ENCODE data around the gene EPSTI1. TPM values are rescaled to one million over a fixed set of nuclear protein-coding genes. Genes with fewer than 3 reads are reported as not detected.

The EPSTI1 gene
- polyA plus RNA-seq, 1 of the 3 experiments (the other 2 are of a cell fraction): 0.02 TPM

- DNase-seq: no peak
- Histone ChIP-seq H3K27ac (ENCODE audit: low read depth in 2 of 2, low read length in 1 of 2) (no peak overlapping the region), H3K9me3 (no peaks in the 10 kb centered on the region), H3K9ac (no peak overlapping the region), H2AFZ (ENCODE audit: low read depth) (no peak overlapping the region), H4K20me1 (ENCODE audit: insufficient read depth) (no peaks in the 10 kb centered on the region), H3K4me3 (ENCODE audit: low read depth in 2 of 2, low read length in 1 of 2) (no peak overlapping the region), H3K4me2 (no peak overlapping the region), H3K9me2 (no peaks in the 10 kb centered on the region), H3F3A (replicated peaks; ENCODE audit: insufficient read depth) (peaks cover 15% of the 10 kb centered on the region), H3K79me2 (ENCODE audit: insufficient read depth) (no peaks in the 10 kb centered on the region), H3K27me3 (ENCODE audit: insufficient read depth) (no peaks in the 10 kb centered on the region), H3K4me1 (ENCODE audit: control insufficient read depth in 1 of 2, insufficient read depth in 2 of 2, low read depth in 1 of 2, low read length in 1 of 2) (peaks cover 0 to 15% of the 10 kb centered on the region in 2 experiments; a peak in 2 of 4 replicates), H3K36me3 (replicated peaks in 1 of 2; ENCODE audit: control insufficient read depth in 1 of 2, insufficient read depth in 2 of 2, low read length in 1 of 2) (no peaks in the 10 kb centered on the region)
- ChIA-PET POLR2A (no interaction called here), CTCF (interaction anchor here (2.2 kb wide), 1 partner anchor 31 kb away, joined by 9 read pairs; no protein-coding TSS in a partner anchor)
- 68% methylated on average over 4 of the region's 4 CpGs for WGBS (ENCODE audit: low lambda C conversion rate)
- no peak for TF ChIP-seq NFIC (IDR thresholded peaks at IDR 0.05; ENCODE audit: borderline replicate concordance)
- no peak for TF ChIP-seq NRF1 (IDR thresholded peaks at IDR 0.05; ENCODE audit: low read depth, low read length)
- TF ChIP-seq SIN3A (IDR thresholded peaks at IDR 0.05; ENCODE audit: borderline replicate concordance, low read depth, low read length): no peak
- TF ChIP-seq ELF1 (IDR thresholded peaks at IDR 0.05): no peak
- TF ChIP-seq YY1 (IDR thresholded peaks at IDR 0.05; ENCODE audit: low read depth): no peak
- no peak for TF ChIP-seq TAF1 (IDR thresholded peaks at IDR 0.05; ENCODE audit: borderline replicate concordance, low read depth, low read length)
- TF ChIP-seq IRF3 (IDR thresholded peaks at IDR 0.05; ENCODE audit: low read depth, low read length): no peak
- TF ChIP-seq FOXJ3 (CRISPR knock-in tag; IDR thresholded peaks at IDR 0.05): no peak
- no peak for TF ChIP-seq USF2 (IDR thresholded peaks at IDR 0.05; ENCODE audit: borderline replicate concordance, low read depth, low read length)
- no peak for TF ChIP-seq RCOR1 (IDR thresholded peaks at IDR 0.05; ENCODE audit: low read length)
- TF ChIP-seq CHD2 (IDR thresholded peaks at IDR 0.05; ENCODE audit: low read length, partially characterized antibody): no peak
- TF ChIP-seq EZH2phosphoT487 (IDR thresholded peaks at IDR 0.05; ENCODE audit: borderline replicate concordance, low read depth): no peak
- TF ChIP-seq CTCF (IDR thresholded peaks at IDR 0.05): no peak
- no peak for TF ChIP-seq SMC3 (IDR thresholded peaks at IDR 0.05; ENCODE audit: low read depth, low read length)
- no peak for TF ChIP-seq ZBTB33 (IDR thresholded peaks at IDR 0.05; ENCODE audit: borderline replicate concordance, low read depth)
- no peak for TF ChIP-seq GABPA (IDR thresholded peaks at IDR 0.05; ENCODE audit: low read depth)
- TF ChIP-seq MXI1 (IDR thresholded peaks at IDR 0.05; ENCODE audit: low read depth, low read length): no peak
Observed at GRCh38 chr13:43000676-43001075, 8.6 kb upstream of the EPSTI1 start.
